Measurements from ENCODE around the gene SASS6.
"Not testable (repeated sequence)": the region's sequence is repeated elsewhere in the genome, so short reads cannot be mapped to it uniquely, and the experiment has no call there.

The SASS6 gene

GRCh38 chr1:100047235-100047708 is 85.5 kb downstream of the SASS6 start:
- not testable (repeated sequence) for DNase-seq (ENCODE audit: low read depth)

GRCh38 chr1:100045206-100045605 is 87.5 kb downstream of the SASS6 start:
- DNase-seq (ENCODE audit: low read depth): no peak

- DNase-seq (ENCODE audit: low read depth): no peak
Measured at GRCh38 chr1:100039591-100039990, 93.1 kb downstream of the SASS6 start.

GRCh38 chr1:100038660-100039287 is 94.0 kb downstream of the SASS6 start:
- DNase-seq (ENCODE audit: low read depth): peak; percentile 53

- DNase-seq (ENCODE audit: low read depth): peak; percentile 85
Measured at GRCh38 chr1:100037927-100038659, 94.6 kb downstream of the SASS6 start.

GRCh38 chr1:100037656-100037926 is 95.1 kb downstream of the SASS6 start:
- DNase-seq (ENCODE audit: low read depth): no peak

- DNase-seq (ENCODE audit: low read depth): no peak
Measured at GRCh38 chr1:100036718-100037655, 95.7 kb downstream of the SASS6 start.

- DNase-seq (ENCODE audit: low read depth): no peak
Measured at GRCh38 chr1:100035214-100035613, 97.5 kb downstream of the SASS6 start.

- DNase-seq (ENCODE audit: low read depth): no peak
Measured at GRCh38 chr1:100034470-100034869, 98.3 kb downstream of the SASS6 start.

All from stimulated activated CD8-positive, alpha-beta memory T cell treated with anti-CD3 and anti-CD28 coated beads, Interleukin-4, amount 100 ng/mL, for 24 hours (primary cell).